Measurements from ENCODE around the gene DSCAM. TPM values are rescaled to one million over a fixed set of nuclear protein-coding genes. Genes with fewer than 3 reads are reported as not detected.
"Not testable (repeated sequence)": the region's sequence is repeated elsewhere in the genome, so short reads cannot be mapped to it uniquely, and the experiment has no call there.

The DSCAM gene
- total RNA-seq: not detected in 2 replicates

GRCh38 chr21:40846587-40847411 lies at the start of gene DSCAM:
Gene DSCAM (minus strand): TSS chr21:40847158. CDS start chr21:40846661, 497 bp downstream.
- no peak for TF ChIP-seq CTCF (IDR thresholded peaks at IDR 0.05; ENCODE audit: extremely low read depth, low read depth, low read length)
- Histone ChIP-seq H3K79me2 (ENCODE audit: insufficient read depth, low read length) (no peaks in the 10 kb centered on the region), H3K4me2 (ENCODE audit: insufficient read depth, low read length) (no peak within 1 kb of the TSS), H3K4me3 (ENCODE audit: insufficient read depth, low read length) (no peak within 1 kb of the TSS), H3K27me3 (ENCODE audit: insufficient read depth, low read length) (no peaks in the 10 kb centered on the region), H2AFZ (ENCODE audit: low read length) (no peak within 1 kb of the TSS), H3K27ac (ENCODE audit: low read depth, low read length) (no peak within 1 kb of the TSS), H3K9me3 (ENCODE audit: low read depth, low read length) (no peaks in the 10 kb centered on the region), H4K20me1 (ENCODE audit: insufficient read depth, low read length) (no peaks in the 10 kb centered on the region), H3K4me1 (ENCODE audit: insufficient read depth, low read length) (no peaks in the 10 kb centered on the region), H3K36me3 (ENCODE audit: insufficient read depth, low read length) (no peaks in the 10 kb centered on the region)
- no peak for DNase-seq (ENCODE audit: insufficient read length, low spot score, missing footprints)

GRCh38 chr21:40895697-40896096 lies 48.7 kb upstream of the DSCAM start:
- not testable (repeated sequence) for H3K9me3 ChIP-seq (ENCODE audit: low read depth, low read length); H3K4me3 ChIP-seq (ENCODE audit: insufficient read depth, low read length); H3K36me3 ChIP-seq (ENCODE audit: insufficient read depth, low read length); H3K4me2 ChIP-seq (ENCODE audit: insufficient read depth, low read length); H3K4me1 ChIP-seq (ENCODE audit: insufficient read depth, low read length); DNase-seq (ENCODE audit: insufficient read length, low spot score, missing footprints); H4K20me1 ChIP-seq (ENCODE audit: insufficient read depth, low read length); H3K27ac ChIP-seq (ENCODE audit: low read depth, low read length); H3K79me2 ChIP-seq (ENCODE audit: insufficient read depth, low read length); H2AFZ ChIP-seq (ENCODE audit: low read length); H3K27me3 ChIP-seq (ENCODE audit: insufficient read depth, low read length)

- Histone ChIP-seq H2AFZ (ENCODE audit: low read length) (no peak overlapping the region), H3K9me3 (ENCODE audit: low read depth, low read length) (peaks cover 3% of the 10 kb centered on the region), H3K27ac (ENCODE audit: low read depth, low read length) (no peak overlapping the region), H3K79me2 (ENCODE audit: insufficient read depth, low read length) (no peaks in the 10 kb centered on the region), H4K20me1 (ENCODE audit: insufficient read depth, low read length) (no peaks in the 10 kb centered on the region), H3K4me1 (ENCODE audit: insufficient read depth, low read length) (no peaks in the 10 kb centered on the region), H3K27me3 (ENCODE audit: insufficient read depth, low read length) (no peaks in the 10 kb centered on the region), H3K4me2 (ENCODE audit: insufficient read depth, low read length) (no peak overlapping the region), H3K36me3 (ENCODE audit: insufficient read depth, low read length) (no peaks in the 10 kb centered on the region), H3K4me3 (ENCODE audit: insufficient read depth, low read length) (no peak overlapping the region)
- no peak for TF ChIP-seq CTCF (IDR thresholded peaks at IDR 0.05; ENCODE audit: extremely low read depth, low read depth, low read length)
- no peak for DNase-seq (ENCODE audit: insufficient read length, low spot score, missing footprints)
These were observed 40.0 kb upstream of the DSCAM start for GRCh38 chr21:40886931-40887330.

- H4K20me1 ChIP-seq (ENCODE audit: insufficient read depth, low read length): no peaks in the 10 kb centered on the region
- no peak for DNase-seq (ENCODE audit: insufficient read length, low spot score, missing footprints)
These were observed 39.0 kb upstream of the DSCAM start for GRCh38 chr21:40886006-40886405.

More at GRCh38 chr21:40886006-40886405, 39.0 kb upstream of the DSCAM start:
- peaks cover 3% of the 10 kb centered on the region for H3K9me3 ChIP-seq (ENCODE audit: low read depth, low read length)
- H3K79me2 ChIP-seq (ENCODE audit: insufficient read depth, low read length): no peaks in the 10 kb centered on the region
- H3K36me3 ChIP-seq (ENCODE audit: insufficient read depth, low read length): no peaks in the 10 kb centered on the region
- H3K27me3 ChIP-seq (ENCODE audit: insufficient read depth, low read length): no peaks in the 10 kb centered on the region
- no peak for TF ChIP-seq CTCF (IDR thresholded peaks at IDR 0.05; ENCODE audit: extremely low read depth, low read depth, low read length)
- no peak overlapping the region for H3K4me2 ChIP-seq (ENCODE audit: insufficient read depth, low read length)
- no peaks in the 10 kb centered on the region for H3K4me1 ChIP-seq (ENCODE audit: insufficient read depth, low read length)
- no peak overlapping the region for H2AFZ ChIP-seq (ENCODE audit: low read length)
- H3K27ac ChIP-seq (ENCODE audit: low read depth, low read length): no peak overlapping the region
- H3K4me3 ChIP-seq (ENCODE audit: insufficient read depth, low read length): no peak overlapping the region

All from osteoblast (primary cell).